IMR-90 (cell line): Measurements from ENCODE around the gene ELAVL4. TPM values are rescaled to one million over a fixed set of nuclear protein-coding genes. Genes with fewer than 3 reads are reported as not detected.

ENCODE experiments used
- ATAC-seq: fragments of 200-7000 bp; cut with Tn5 transposase; 2 replicates; pipeline ENCODE4 v1.9.1; 2020; ENCODE audit warnings: low read depth, mild to moderate bottlenecking, moderate library complexity
- BruUV-seq: library from RNA; stranded (reverse); fragments of 400-500 nt; replicated peaks from 2 replicates; lab custom pipeline; 2021; lab: Mats Ljungman, UMichigan
- CTCF ChIA-PET: fragments of 300-600 bp; formaldehyde crosslinking; extraction: SDS; loops from one replicate; lab custom pipeline; 2021; ENCODE audit warnings: antibody characterized with exemption; lab: Yijun Ruan, JAX
- POLR2A ChIA-PET: fragments of 300-600 bp; sonication (Branson Sonifier 250); formaldehyde crosslinking; loops from one replicate; lab custom pipeline; 2022; ENCODE audit warnings: antibody characterized with exemption; ENCODE audit not compliant: unreplicated experiment; lab: Charles Lee
- DNase-seq: peaks from one replicate; pipeline ENCODE4 v3.0.0; 2013
- H2AFZ ChIP-seq: replicated peaks from 2 replicates; pipeline ENCODE3; 2013; ENCODE audit warnings: low read length, mild to moderate bottlenecking; ENCODE audit not compliant: poor library complexity
- H2AK5ac ChIP-seq: 2 replicates; pipeline ENCODE4 v1.6.1; 2013; ENCODE audit warnings: low read depth, low read length, inconsistent platforms
- H2AK9ac ChIP-seq: replicated peaks from 2 replicates; pipeline ENCODE3; 2013; ENCODE audit warnings: mild to moderate bottlenecking, low read depth, low read length, moderate library complexity; ENCODE audit not compliant: poor library complexity
- H2BK120ac ChIP-seq: 2 replicates; pipeline ENCODE4 v1.6.1; 2013; ENCODE audit warnings: low read depth, low read length, inconsistent platforms
- H2BK15ac ChIP-seq: 3 replicates; pipeline ENCODE4 v1.6.1; 2013; ENCODE audit warnings: low read depth, low read length, inconsistent platforms
- H2BK20ac ChIP-seq: 2 replicates; pipeline ENCODE4 v1.6.1; 2013; ENCODE audit warnings: low read depth, mild to moderate bottlenecking, inconsistent platforms, low read length, moderate library complexity
- H2BK5ac ChIP-seq: 2 replicates; pipeline ENCODE4 v1.6.1; 2013; ENCODE audit warnings: mild to moderate bottlenecking, low read depth, low read length, inconsistent platforms; ENCODE audit not compliant: poor library complexity, severe bottlenecking
- H3K14ac ChIP-seq: replicated peaks from 2 replicates; pipeline ENCODE4 v1.6.1; 2013; ENCODE audit warnings: low read depth, low read length, inconsistent platforms
- H3K18ac ChIP-seq: 2 replicates; pipeline ENCODE4 v1.6.1; 2013; ENCODE audit warnings: low read depth, low read length, control low read depth
- H3K23ac ChIP-seq: 2 replicates; pipeline ENCODE4 v1.6.1; 2013; ENCODE audit warnings: low read depth, low read length, inconsistent platforms
- H3K27ac ChIP-seq: 2 replicates; pipeline ENCODE4 v1.5.1; 2013; ENCODE audit warnings: mild to moderate bottlenecking, control low read depth, low read length; ENCODE audit not compliant: insufficient read depth
- H3K27me3 ChIP-seq: 2 replicates; pipeline ENCODE4 v1.6.1; 2013; ENCODE audit warnings: low read length; ENCODE audit not compliant: control insufficient read depth, insufficient read depth
- H3K36me3 ChIP-seq: 2 replicates; pipeline ENCODE4 v1.6.1; 2013; ENCODE audit warnings: low read length, mixed read lengths; ENCODE audit not compliant: control insufficient read depth, insufficient read depth
- H3K4ac ChIP-seq: 2 replicates; pipeline ENCODE4 v1.6.1; 2013; ENCODE audit warnings: low read depth, low read length, inconsistent platforms
- H3K4me1 ChIP-seq: 2 replicates; pipeline ENCODE4 v1.6.1; 2013; ENCODE audit warnings: low read length, mixed read lengths; ENCODE audit not compliant: control insufficient read depth, insufficient read depth
- H3K4me2 ChIP-seq: 2 replicates; pipeline ENCODE4 v1.6.1; 2013; ENCODE audit warnings: low read depth, mild to moderate bottlenecking, control low read depth, low read length, moderate library complexity
- H3K4me3 ChIP-seq: 2 replicates; pipeline ENCODE4 v1.5.1; 2013; ENCODE audit warnings: low read depth, mild to moderate bottlenecking, control low read depth, low read length, moderate library complexity; ENCODE audit not compliant: insufficient read depth
- H3K56ac ChIP-seq: 2 replicates; pipeline ENCODE4 v1.6.1; 2013; ENCODE audit warnings: low read length, inconsistent platforms; ENCODE audit not compliant: insufficient read depth; ENCODE audit errors: extremely low read depth
- H3K79me1 ChIP-seq, 2 experiments: 2 replicates each; pipeline ENCODE4 v1.6.1; 2013; ENCODE audit warnings: low read length in 2 of 2, inconsistent platforms in 1 of 2, low read depth in 1 of 2
- H3K9ac ChIP-seq: 2 replicates; pipeline ENCODE4 v1.6.1; 2013; ENCODE audit warnings: low read depth, low read length, control low read depth
- H3K9me1 ChIP-seq: 2 replicates; pipeline ENCODE4 v1.6.1; 2013; ENCODE audit warnings: low read length, inconsistent platforms; ENCODE audit not compliant: insufficient read depth
- H3K9me3 ChIP-seq: 2 replicates; pipeline ENCODE4 v1.6.1; 2013; ENCODE audit warnings: low read length; ENCODE audit not compliant: control insufficient read depth, insufficient read depth
- H4K20me1 ChIP-seq: 2 replicates; pipeline ENCODE4 v1.6.1; 2013; ENCODE audit warnings: low read length, inconsistent platforms; ENCODE audit not compliant: insufficient read depth
- H4K5ac ChIP-seq: 2 replicates; pipeline ENCODE4 v1.6.1; 2013; ENCODE audit warnings: mild to moderate bottlenecking, low read depth, low read length, control low read depth
- H4K8ac ChIP-seq, 2 experiments: 2 replicates each; pipeline ENCODE4 v1.6.1; 2013; ENCODE audit warnings: low read depth in 2 of 2, low read length in 2 of 2, control low read depth in 1 of 2, inconsistent platforms in 1 of 2
- H4K91ac ChIP-seq: 2 replicates; pipeline ENCODE4 v1.6.1; 2013; ENCODE audit warnings: low read depth, low read length, inconsistent platforms; ENCODE audit not compliant: insufficient read depth
- CEBPB ChIP-seq: IDR thresholded peaks from 2 replicates; pipeline ENCODE4 v1.6.1; 2012; ENCODE audit warnings: low read depth, low read length, improper control_type of control experiment
- CHD1 ChIP-seq: IDR thresholded peaks from 2 replicates; pipeline ENCODE4 v1.6.1; 2012; ENCODE audit warnings: low read depth, low read length, improper control_type of control experiment
- MAFK ChIP-seq: IDR thresholded peaks from 2 replicates; pipeline ENCODE4 v1.6.1; 2012; ENCODE audit warnings: low read depth, low read length, improper control_type of control experiment
- POLR2A ChIP-seq: IDR thresholded peaks from 2 replicates; pipeline ENCODE4 v1.6.1; 2012; ENCODE audit warnings: mild to moderate bottlenecking, low read depth, low read length
- WGBS, 2 experiments: methylation state at CpG; one replicate each; pipeline versions ENCODE4 v1.1.5 to v1.1.7; 2013; ENCODE audit warnings: missing lambda C conversion rate in 2 of 2; ENCODE audit not compliant: insufficient read length in 1 of 2; ENCODE audit errors: extremely low coverage in 2 of 2; 5-methylcytosine and 5-hydroxymethylcytosine counted together
- dilution Hi-C: fragments of 300-500 bp; cut with HindIII; formaldehyde crosslinking; loops from one replicate; pipeline ENCODE4 v1.14.3; 2018; ENCODE audit warnings: low sequenced_read_pairs; ENCODE audit not compliant: unreplicated experiment
- in situ Hi-C: fragments of 300-500 bp; cut with MboI; formaldehyde crosslinking; loops from 3 replicates; pipeline ENCODE4 v1.14.3; 2019; ENCODE audit warnings: low sequenced_read_pairs, inconsistent platforms, mixed read lengths
- intact Hi-C: fragments of 100-400 bp; cut with micrococcal nuclease; formaldehyde crosslinking; loops from 2 replicates; pipeline ENCODE4 v1.10.0; 2022
- polyA plus RNA-seq, 3 experiments: library from polyadenylated mRNA; depleted of rRNA; stranded (reverse); fragments of >200 nt; gene quantifications; 2 replicates each; pipeline ENCODE4 v1.2.3, GENCODE V29; 2012; ENCODE audit warnings: low replicate concordance in 1 of 3
- total RNA-seq: library from RNA; depleted of rRNA; stranded (reverse); fragments of >200 nt; gene quantifications from 2 replicates; pipeline ENCODE4 v1.2.3, GENCODE V29; 2012

Gene ELAVL4
- total and polyA plus RNA-seq, 2 of the 4 experiments (the other 2 are of a cell fraction) = not detected

GRCh38 chr1:50183378-50184133, 74.8 kb downstream of the ELAVL4 start:
- no peak overlapping the region for H2BK120ac ChIP-seq
- H2BK15ac ChIP-seq = no peak overlapping the region
- no peaks in the 10 kb centered on the region for H3K27me3 ChIP-seq
- H3K79me1 ChIP-seq = no peaks in the 10 kb centered on the region
- no peak overlapping the region for H2BK20ac ChIP-seq
- H3K36me3 ChIP-seq = no peaks in the 10 kb centered on the region
- intact Hi-C loops (no loop called here), in situ Hi-C loops (no loop called here), dilution Hi-C loops (no loop called here)
- ATAC-seq (no peak), DNase-seq (no peak)
- no peak overlapping the region for H3K27ac ChIP-seq
- no peak overlapping the region for H2AFZ ChIP-seq
- H2AK9ac ChIP-seq = no peak overlapping the region
- no peak overlapping the region for H3K18ac ChIP-seq
- no peak overlapping the region for H4K91ac ChIP-seq
- no TSS peak for BruUV-seq
- ChIA-PET POLR2A (no interaction called here), CTCF (no interaction called here)
- no peaks in the 10 kb centered on the region for H3K9me1 ChIP-seq
- H3K23ac ChIP-seq = no peak overlapping the region
- H4K8ac ChIP-seq = no peak overlapping the region
- no peak overlapping the region for H3K4me2 ChIP-seq
- no peak overlapping the region for H2AK5ac ChIP-seq
- peaks cover 6% of the 10 kb centered on the region; the same call in 1 of the 2 replicates for H3K9me3 ChIP-seq
- TF ChIP-seq MAFK (no peak), POLR2A (no peak), CHD1 (no peak), CEBPB (no peak)
- no peak overlapping the region for H4K5ac ChIP-seq
- H3K56ac ChIP-seq = no peak overlapping the region
- H3K9ac ChIP-seq = no peak overlapping the region
- 14% methylated on average over 6 of the region's 12 CpGs; no CpG with 5 or more reads in 1 of the 2 experiments for WGBS, 2 experiments
- H3K4me3 ChIP-seq = no peak overlapping the region
- H4K20me1 ChIP-seq = no peaks in the 10 kb centered on the region
- H3K4ac ChIP-seq = no peak overlapping the region
- H3K14ac ChIP-seq = no peak overlapping the region
- no peak overlapping the region for H2BK5ac ChIP-seq
- no peaks in the 10 kb centered on the region for H3K4me1 ChIP-seq
